A549 (cell line): ENCODE measurements around the gene CDH4. TPM values are rescaled to one million over a fixed set of nuclear protein-coding genes. Genes with fewer than 3 reads are reported as not detected.

Source experiments
- ATAC-seq, 2 experiments: fragments of 200-7000 bp in 1 of 2; fragments of >200 bp in 1 of 2; cut with Nextera tagmentation in 1 of 2; cut with Tn5 transposase in 1 of 2; 3 replicates each; pipeline versions ENCODE4 v1.8.0 to v1.9.1; 2018 to 2020; ENCODE audit warnings: mild to moderate bottlenecking in 1 of 2, moderate library complexity in 1 of 2
- CTCF ChIA-PET: fragments of 300-600 bp; sonication (Branson Sonifier 250); formaldehyde crosslinking; extraction: SDS; loops from one replicate; lab custom pipeline; 2021; ENCODE audit warnings: antibody characterized with exemption, inconsistent platforms; lab: Yijun Ruan, JAX
- POLR2A ChIA-PET: fragments of 350-600 bp; formaldehyde crosslinking; extraction: SDS; loops from one replicate; lab custom pipeline; 2021; ENCODE audit warnings: antibody characterized with exemption, inconsistent platforms; lab: Yijun Ruan, JAX
- DNase-seq, 2 experiments: peaks; one replicate each; pipeline versions ENCODE4 v3.0.0 to v3.0.0-alpha.2; 2011 to 2016; ENCODE audit warnings: low read depth in 1 of 2, low spot score in 1 of 2
- FAIRE-seq: peaks from 2 replicates; lab custom pipeline; 2011; peaks lifted over from hg19 to GRCh38; lab: Jason Lieb, UNC
- H3K27ac ChIP-seq, 2 experiments: fragments of >200 bp; sonication (Bioruptor Twin); formaldehyde crosslinking; 3 replicates each; pipeline ENCODE4 v1.5.1; 2016 to 2017
- H3K4me1 ChIP-seq: fragments of >200 bp; sonication (Bioruptor Twin); formaldehyde crosslinking; 3 replicates; pipeline ENCODE4 v1.6.1; 2016
- H3K4me2 ChIP-seq: fragments of >200 bp; sonication (Bioruptor Twin); formaldehyde crosslinking; 3 replicates; pipeline ENCODE4 v1.6.1; 2016
- H3K4me3 ChIP-seq: fragments of >200 bp; sonication (Bioruptor Twin); formaldehyde crosslinking; 3 replicates; pipeline ENCODE4 v1.5.1; 2016
- H3K9me3 ChIP-seq: fragments of >200 bp; sonication (Bioruptor Twin); formaldehyde crosslinking; 3 replicates; pipeline ENCODE4 v1.6.1; 2016
- ATOH8 ChIP-seq: fragments of 250-450 bp; sonication (Bioruptor Pico); IDR thresholded peaks from 2 replicates; pipeline ENCODE4 v1.5.0; 2020; ENCODE audit warnings: low read depth, mild to moderate bottlenecking, moderate library complexity
- BHLHE40 ChIP-seq: IDR thresholded peaks from 2 replicates; pipeline ENCODE4 v1.6.1; 2012; ENCODE audit warnings: low read depth, low read length, inconsistent platforms
- CHD2 ChIP-seq: fragments of 150-350 bp; IDR thresholded peaks from 2 replicates; pipeline ENCODE4 v1.6.1; 2014; ENCODE audit warnings: low read length; ENCODE audit not compliant: partially characterized antibody
- GATA3 ChIP-seq: IDR thresholded peaks from 2 replicates; pipeline ENCODE4 v1.6.1; 2012; ENCODE audit warnings: borderline replicate concordance
- HEYL ChIP-seq: fragments of 250-450 bp; sonication (Bioruptor Pico); IDR thresholded peaks from 2 replicates; pipeline ENCODE4 v1.8.0; 2021; ENCODE audit warnings: mild to moderate bottlenecking, moderate library complexity
- KDM5A ChIP-seq: fragments of 200-600 bp; sonication (generic); IDR thresholded peaks from 2 replicates; pipeline ENCODE4 v1.6.1; 2016; ENCODE audit warnings: antibody characterized with exemption, mild to moderate bottlenecking
- NFE2L2 ChIP-seq: fragments of 150-350 bp; conservative IDR thresholded peaks from 2 replicates; pipeline ENCODE4 v1.6.1; 2014; ENCODE audit warnings: low read length
- NR3C1 ChIP-seq: fragments of >200 bp; sonication (Bioruptor Twin); formaldehyde crosslinking; IDR thresholded peaks from 3 replicates; pipeline ENCODE4 v1.6.1; 2017
- PHF8 ChIP-seq: fragments of 200-600 bp; sonication (generic); IDR thresholded peaks from 2 replicates; pipeline ENCODE4 v1.6.1; 2016; ENCODE audit warnings: low read depth, mild to moderate bottlenecking, antibody characterized with exemption, moderate library complexity, borderline replicate concordance
- POLR2A ChIP-seq: IDR thresholded peaks from 2 replicates; pipeline ENCODE4 v1.6.1; 2012; ENCODE audit warnings: mild to moderate bottlenecking, low read length
- POLR2AphosphoS2 ChIP-seq: conservative IDR thresholded peaks from 2 replicates; pipeline ENCODE4 v1.6.1; 2012; ENCODE audit warnings: low read length, improper control_type of control experiment, inconsistent platforms
- RARB ChIP-seq: fragments of 250-450 bp; sonication (Bioruptor Pico); IDR thresholded peaks from 2 replicates; pipeline ENCODE4 v1.8.0; 2021; ENCODE audit warnings: mild to moderate bottlenecking, moderate library complexity
- TP53 ChIP-seq: fragments of 250-450 bp; sonication (Bioruptor Pico); IDR thresholded peaks from 2 replicates; pipeline ENCODE4 v1.5.0; 2021; ENCODE audit warnings: mild to moderate bottlenecking, moderate library complexity
- ZFP36 ChIP-seq: fragments of 450-650 bp; IDR thresholded peaks from 2 replicates; pipeline ENCODE4 v1.6.1; 2014; ENCODE audit warnings: borderline replicate concordance; ENCODE audit not compliant: partially characterized antibody
- ZSCAN20 ChIP-seq: fragments of 250-450 bp; sonication (Bioruptor Pico); IDR thresholded peaks from 2 replicates; pipeline ENCODE4 v1.8.0; 2022; ENCODE audit warnings: mild to moderate bottlenecking, moderate library complexity
- WGBS: methylation state at CpG from one replicate; pipeline ENCODE4 v1.1.6; 2017; ENCODE audit errors: missing lambda C conversion rate; 5-methylcytosine and 5-hydroxymethylcytosine counted together
- polyA plus RNA-seq, 4 experiments: library from polyadenylated mRNA; depleted of rRNA in 3 of 4; stranded (reverse); fragments of >200 nt; fragmentation: RNase III in 1 of 4; extraction: RNeasy Plus Mini Kit Qiagen cat#74134 plus additional on column Dnase treatment in 1 of 4; gene quantifications; 2 replicates in 3 of 4; 3 replicates in 1 of 4; pipeline ENCODE4 v1.2.3, GENCODE V29; 2011 to 2017
- TF ChIP-seq, protein P1 (sequence below): IDR thresholded peaks from 2 replicates; pipeline ENCODE4 v1.6.1; 2012; ENCODE audit warnings: low read depth, borderline replicate concordance
- TF ChIP-seq, protein P2 (sequence below): fragments of 250-450 bp; sonication (Bioruptor Pico); IDR thresholded peaks from 2 replicates; pipeline ENCODE4 v1.5.0; 2021; ENCODE audit warnings: mild to moderate bottlenecking, moderate library complexity, borderline replicate concordance
- TF ChIP-seq, protein P3 (sequence below): IDR thresholded peaks from 2 replicates; pipeline ENCODE4 v1.6.1; 2012
- TF ChIP-seq, protein P4 (sequence below): IDR thresholded peaks from 2 replicates; pipeline ENCODE4 v1.6.1; 2012
- TF ChIP-seq, protein P5 (sequence below): fragments of >200 bp; sonication (Bioruptor Twin); formaldehyde crosslinking; IDR thresholded peaks from 3 replicates; pipeline ENCODE4 v1.6.1; 2016

CDH4 gene
- polyA plus RNA-seq, 2 of the 4 experiments (the other 2 are of a cell fraction): 3.4 to 10.3 TPM

DNA sequence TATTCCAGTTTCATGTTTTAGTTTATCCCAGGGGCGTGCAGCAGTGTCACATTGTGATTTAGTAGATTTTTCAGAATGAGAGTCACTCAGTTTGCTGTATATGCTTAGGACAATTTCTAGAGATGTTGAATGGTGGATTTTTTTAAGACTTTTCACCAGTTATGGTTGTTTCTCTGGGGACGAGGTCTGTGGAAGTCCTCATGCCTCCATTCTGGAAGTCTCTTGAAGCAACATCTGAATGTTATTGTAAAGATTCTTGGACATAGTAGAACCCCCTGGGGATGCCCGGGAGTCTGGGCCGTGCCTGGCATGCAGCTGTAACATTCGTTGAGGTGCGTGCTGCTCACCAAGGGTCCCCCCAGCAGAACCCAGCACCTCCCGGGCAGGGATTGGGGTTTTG lies 341.5 kb downstream of the CDH4 start:
- ChIA-PET POLR2A (no interaction called here), CTCF (no interaction called here)
- 35% methylated on average over 5 of the region's 7 CpGs for WGBS
- Histone ChIP-seq H3K4me3 (no peak overlapping the region), H3K4me2 (no peak overlapping the region), H3K27ac (no peak overlapping the region), H3K4me1 (peaks cover 12% of the 10 kb centered on the region), H3K9me3 (peaks cover 38% of the 10 kb centered on the region)
- DNase-seq (no peak), ATAC-seq (no peak), FAIRE-seq (no peak)
- no peak for TF ChIP-seq HEYL (CRISPR knock-in tag)
- TF ChIP-seq RARB (CRISPR knock-in tag): no peak
- no peak for TF ChIP-seq TP53 (CRISPR knock-in tag)
- no peak for TF ChIP-seq NFE2L2
- no peak for TF ChIP-seq NR3C1
- TF ChIP-seq ATOH8 (CRISPR knock-in tag): no peak
- TF ChIP-seq, protein P1, sequence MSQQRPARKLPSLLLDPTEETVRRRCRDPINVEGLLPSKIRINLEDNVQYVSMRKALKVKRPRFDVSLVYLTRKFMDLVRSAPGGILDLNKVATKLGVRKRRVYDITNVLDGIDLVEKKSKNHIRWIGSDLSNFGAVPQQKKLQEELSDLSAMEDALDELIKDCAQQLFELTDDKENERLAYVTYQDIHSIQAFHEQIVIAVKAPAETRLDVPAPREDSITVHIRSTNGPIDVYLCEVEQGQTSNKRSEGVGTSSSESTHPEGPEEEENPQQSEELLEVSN: no peak
- no peak for TF ChIP-seq ZFP36

DNA sequence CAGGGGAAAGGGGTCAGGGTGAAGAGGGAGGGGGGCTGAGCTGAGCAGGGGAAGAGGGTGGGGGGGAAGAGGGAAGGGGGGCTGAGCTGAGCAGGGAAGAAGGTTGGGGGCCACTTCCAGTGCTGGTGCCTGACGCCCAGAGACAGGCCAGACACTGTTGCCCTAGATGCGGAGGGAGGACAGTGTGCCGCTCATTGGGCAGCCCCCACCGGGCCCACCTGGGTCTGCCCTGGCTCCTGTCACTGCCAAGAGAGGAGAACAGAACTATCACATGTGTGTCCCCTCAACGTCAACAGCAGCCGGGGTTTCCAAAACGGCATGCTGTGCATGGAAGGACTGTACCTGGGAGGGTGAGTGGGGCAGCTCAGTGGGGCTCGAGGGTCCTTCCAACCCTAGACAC lies 342.1 kb downstream of the CDH4 start:
- Histone ChIP-seq H3K27ac (no peak overlapping the region), H3K4me3 (no peak overlapping the region), H3K4me1 (peaks cover 6% of the 10 kb centered on the region), H3K9me3 (peaks cover 38% of the 10 kb centered on the region), H3K4me2 (no peak overlapping the region)
- no peak for DNase-seq
- 64% methylated on average over 8 of the region's 8 CpGs for WGBS
- POLR2A ChIA-PET: no interaction called here
- no peak for ATAC-seq
- CTCF ChIA-PET: interaction anchor here (0.6 kb wide), 1 partner anchor 49 kb away, joined by 3 read pairs; no protein-coding TSS in a partner anchor
- no peak for FAIRE-seq
- TF ChIP-seq, protein P2, sequence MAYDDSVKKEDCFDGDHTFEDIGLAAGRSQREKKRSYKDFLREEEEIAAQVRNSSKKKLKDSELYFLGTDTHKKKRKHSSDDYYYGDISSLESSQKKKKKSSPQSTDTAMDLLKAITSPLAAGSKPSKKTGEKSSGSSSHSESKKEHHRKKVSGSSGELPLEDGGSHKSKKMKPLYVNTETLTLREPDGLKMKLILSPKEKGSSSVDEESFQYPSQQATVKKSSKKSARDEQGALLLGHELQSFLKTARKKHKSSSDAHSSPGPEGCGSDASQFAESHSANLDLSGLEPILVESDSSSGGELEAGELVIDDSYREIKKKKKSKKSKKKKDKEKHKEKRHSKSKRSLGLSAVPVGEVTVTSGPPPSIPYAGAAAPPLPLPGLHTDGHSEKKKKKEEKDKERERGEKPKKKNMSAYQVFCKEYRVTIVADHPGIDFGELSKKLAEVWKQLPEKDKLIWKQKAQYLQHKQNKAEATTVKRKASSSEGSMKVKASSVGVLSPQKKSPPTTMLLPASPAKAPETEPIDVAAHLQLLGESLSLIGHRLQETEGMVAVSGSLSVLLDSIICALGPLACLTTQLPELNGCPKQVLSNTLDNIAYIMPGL: no peak
- TF ChIP-seq KDM5A (no peak), GATA3 (no peak), ATOH8 (CRISPR knock-in tag) (no peak), BHLHE40 (no peak), CHD2 (no peak), ZSCAN20 (CRISPR knock-in tag) (no peak), POLR2A (no peak), PHF8 (no peak), POLR2AphosphoS2 (no peak)
- TF ChIP-seq, protein P3, sequence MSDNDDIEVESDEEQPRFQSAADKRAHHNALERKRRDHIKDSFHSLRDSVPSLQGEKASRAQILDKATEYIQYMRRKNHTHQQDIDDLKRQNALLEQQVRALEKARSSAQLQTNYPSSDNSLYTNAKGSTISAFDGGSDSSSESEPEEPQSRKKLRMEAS: no peak
- TF ChIP-seq, protein P4, sequence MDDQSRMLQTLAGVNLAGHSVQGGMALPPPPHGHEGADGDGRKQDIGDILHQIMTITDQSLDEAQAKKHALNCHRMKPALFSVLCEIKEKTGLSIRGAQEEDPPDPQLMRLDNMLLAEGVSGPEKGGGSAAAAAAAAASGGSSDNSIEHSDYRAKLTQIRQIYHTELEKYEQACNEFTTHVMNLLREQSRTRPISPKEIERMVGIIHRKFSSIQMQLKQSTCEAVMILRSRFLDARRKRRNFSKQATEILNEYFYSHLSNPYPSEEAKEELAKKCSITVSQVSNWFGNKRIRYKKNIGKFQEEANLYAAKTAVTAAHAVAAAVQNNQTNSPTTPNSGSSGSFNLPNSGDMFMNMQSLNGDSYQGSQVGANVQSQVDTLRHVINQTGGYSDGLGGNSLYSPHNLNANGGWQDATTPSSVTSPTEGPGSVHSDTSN: no peak
- TF ChIP-seq, protein P5, sequence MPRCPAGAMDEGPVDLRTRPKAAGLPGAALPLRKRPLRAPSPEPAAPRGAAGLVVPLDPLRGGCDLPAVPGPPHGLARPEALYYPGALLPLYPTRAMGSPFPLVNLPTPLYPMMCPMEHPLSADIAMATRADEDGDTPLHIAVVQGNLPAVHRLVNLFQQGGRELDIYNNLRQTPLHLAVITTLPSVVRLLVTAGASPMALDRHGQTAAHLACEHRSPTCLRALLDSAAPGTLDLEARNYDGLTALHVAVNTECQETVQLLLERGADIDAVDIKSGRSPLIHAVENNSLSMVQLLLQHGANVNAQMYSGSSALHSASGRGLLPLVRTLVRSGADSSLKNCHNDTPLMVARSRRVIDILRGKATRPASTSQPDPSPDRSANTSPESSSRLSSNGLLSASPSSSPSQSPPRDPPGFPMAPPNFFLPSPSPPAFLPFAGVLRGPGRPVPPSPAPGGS: no peak
- TF ChIP-seq, protein P1: no peak
